ENCODE data around the gene RASIP1. TPM values are rescaled to one million over a fixed set of nuclear protein-coding genes. Genes with fewer than 3 reads are reported as not detected.
"Not testable (repeated sequence)": the region's sequence is repeated elsewhere in the genome, so short reads cannot be mapped to it uniquely, and the experiment has no call there.

The RASIP1 gene
- total RNA-seq, 1 donor from 2014 or later = 85.9 TPM

DNA sequence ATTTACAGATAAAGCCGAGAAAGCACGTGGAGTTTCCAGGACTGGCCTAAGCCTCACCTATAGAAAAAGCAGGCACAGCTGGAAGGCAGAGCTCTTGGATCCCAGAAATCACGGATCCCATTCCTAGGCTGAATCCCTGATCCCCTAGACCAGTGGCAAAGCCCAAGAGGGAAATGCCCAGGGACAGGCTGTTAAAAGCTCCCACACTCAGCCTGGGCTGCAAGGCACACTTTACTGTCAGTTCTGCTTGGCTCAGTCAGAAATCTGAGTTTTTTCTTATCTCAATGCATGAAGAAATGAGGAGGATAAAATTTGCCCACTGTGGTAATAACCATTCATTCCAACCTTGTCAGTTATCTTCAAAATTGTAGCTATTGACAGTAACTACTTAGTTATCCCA lies 52.6 kb downstream of the RASIP1 start:
- DNase-seq (ENCODE audit: low spot score in 2 of 2) = no peak
- Histone ChIP-seq H3K4me3 (no peak overlapping the region), H3K27ac (no peak overlapping the region), H3K36me3 (no peaks in the 10 kb centered on the region), H3K27me3 (no peaks in the 10 kb centered on the region), H3K9me3 (no peaks in the 10 kb centered on the region), H3K4me1 (no peaks in the 10 kb centered on the region)
- TF ChIP-seq, protein P1, sequence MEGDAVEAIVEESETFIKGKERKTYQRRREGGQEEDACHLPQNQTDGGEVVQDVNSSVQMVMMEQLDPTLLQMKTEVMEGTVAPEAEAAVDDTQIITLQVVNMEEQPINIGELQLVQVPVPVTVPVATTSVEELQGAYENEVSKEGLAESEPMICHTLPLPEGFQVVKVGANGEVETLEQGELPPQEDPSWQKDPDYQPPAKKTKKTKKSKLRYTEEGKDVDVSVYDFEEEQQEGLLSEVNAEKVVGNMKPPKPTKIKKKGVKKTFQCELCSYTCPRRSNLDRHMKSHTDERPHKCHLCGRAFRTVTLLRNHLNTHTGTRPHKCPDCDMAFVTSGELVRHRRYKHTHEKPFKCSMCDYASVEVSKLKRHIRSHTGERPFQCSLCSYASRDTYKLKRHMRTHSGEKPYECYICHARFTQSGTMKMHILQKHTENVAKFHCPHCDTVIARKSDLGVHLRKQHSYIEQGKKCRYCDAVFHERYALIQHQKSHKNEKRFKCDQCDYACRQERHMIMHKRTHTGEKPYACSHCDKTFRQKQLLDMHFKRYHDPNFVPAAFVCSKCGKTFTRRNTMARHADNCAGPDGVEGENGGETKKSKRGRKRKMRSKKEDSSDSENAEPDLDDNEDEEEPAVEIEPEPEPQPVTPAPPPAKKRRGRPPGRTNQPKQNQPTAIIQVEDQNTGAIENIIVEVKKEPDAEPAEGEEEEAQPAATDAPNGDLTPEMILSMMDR (IDR thresholded peaks at IDR 0.05) = no peak
- intact Hi-C loops (cut with DNase I) = no loop called here

DNA sequence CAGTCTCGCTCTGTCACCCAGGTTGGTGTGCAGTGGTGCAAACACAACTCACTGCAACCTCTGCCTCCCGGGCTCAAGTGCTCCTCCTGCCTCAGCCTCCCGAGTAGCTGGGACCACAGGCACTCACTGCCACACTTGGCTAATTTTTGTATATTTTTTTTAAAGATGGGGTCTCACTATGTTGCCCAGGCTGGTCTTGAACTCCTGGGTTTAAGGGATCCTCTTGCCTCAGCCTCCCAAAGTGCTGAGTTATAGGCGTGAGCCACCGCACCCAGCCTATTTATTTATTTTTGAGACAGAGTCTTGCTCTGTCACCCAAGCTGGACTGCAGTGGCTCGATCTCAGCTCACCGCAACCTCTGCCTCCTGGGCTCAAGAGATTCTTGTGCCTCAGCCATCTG lies 53.8 kb downstream of the RASIP1 start:
- intact Hi-C loops (cut with DNase I) = not testable (repeated sequence)

DNA sequence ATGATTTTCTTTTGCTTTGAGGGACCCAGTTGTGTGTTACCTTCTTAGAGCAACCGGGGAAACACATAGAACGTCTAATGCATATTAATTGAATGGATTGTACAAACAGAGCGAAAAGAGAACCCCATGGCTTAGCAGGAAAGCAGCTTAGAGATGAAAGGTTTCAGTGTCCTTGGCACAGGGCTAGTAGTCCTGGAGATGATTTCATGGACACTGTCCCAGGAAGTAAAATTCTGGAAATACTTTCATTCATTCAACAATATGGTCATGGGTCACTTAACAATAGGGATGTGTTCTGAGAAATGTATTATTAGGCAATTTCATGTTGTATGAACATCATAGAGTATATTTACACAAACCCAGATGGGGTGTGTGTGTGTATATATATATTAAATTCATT lies 54.3 kb downstream of the RASIP1 start:
- intact Hi-C loops (cut with DNase I) = no loop called here

More for the DNA sequence above, 53.8 kb downstream of the RASIP1 start:
- not testable (repeated sequence) for H3K27me3 ChIP-seq; H3K9me3 ChIP-seq; H3K36me3 ChIP-seq; DNase-seq (ENCODE audit: low spot score in 2 of 2); H3K4me1 ChIP-seq; H3K4me3 ChIP-seq; H3K27ac ChIP-seq

DNA sequence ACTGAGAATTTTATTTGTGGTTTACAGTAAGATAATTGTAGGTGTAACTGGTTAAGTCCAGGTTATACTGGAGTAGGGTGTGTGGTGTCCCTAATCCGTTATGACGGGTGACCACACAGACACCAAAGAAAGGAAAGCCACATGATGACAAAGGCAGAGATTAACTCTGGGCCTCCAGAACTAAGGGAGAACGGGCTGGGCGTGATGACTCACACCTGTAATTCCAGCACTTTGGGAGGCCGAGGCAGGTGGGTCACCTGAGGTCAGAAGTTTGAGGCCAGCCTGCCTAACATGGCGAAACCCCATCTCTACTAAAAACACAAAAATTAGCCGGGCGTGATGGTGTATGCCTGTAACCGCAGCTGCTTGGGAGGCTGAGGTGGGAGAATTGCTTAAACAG lies 54.8 kb downstream of the RASIP1 start:
- Histone ChIP-seq H3K9me3 (no peaks in the 10 kb centered on the region), H3K27ac (no peak overlapping the region), H3K4me3 (no peak overlapping the region), H3K4me1 (no peaks in the 10 kb centered on the region), H3K36me3 (no peaks in the 10 kb centered on the region), H3K27me3 (no peaks in the 10 kb centered on the region)
- no peak for DNase-seq (ENCODE audit: low spot score in 2 of 2)
- intact Hi-C loops (cut with DNase I) = no loop called here
- TF ChIP-seq, protein P1 (IDR thresholded peaks at IDR 0.05) = no peak

More for the DNA sequence above, 54.3 kb downstream of the RASIP1 start:
- H3K27ac ChIP-seq = no peak overlapping the region
- H3K27me3 ChIP-seq = no peaks in the 10 kb centered on the region
- no peak for DNase-seq (ENCODE audit: low spot score in 2 of 2)
- H3K36me3 ChIP-seq = no peaks in the 10 kb centered on the region
- no peaks in the 10 kb centered on the region for H3K9me3 ChIP-seq
- TF ChIP-seq, protein P1 (IDR thresholded peaks at IDR 0.05) = no peak
- no peaks in the 10 kb centered on the region for H3K4me1 ChIP-seq
- H3K4me3 ChIP-seq = no peak overlapping the region

DNA sequence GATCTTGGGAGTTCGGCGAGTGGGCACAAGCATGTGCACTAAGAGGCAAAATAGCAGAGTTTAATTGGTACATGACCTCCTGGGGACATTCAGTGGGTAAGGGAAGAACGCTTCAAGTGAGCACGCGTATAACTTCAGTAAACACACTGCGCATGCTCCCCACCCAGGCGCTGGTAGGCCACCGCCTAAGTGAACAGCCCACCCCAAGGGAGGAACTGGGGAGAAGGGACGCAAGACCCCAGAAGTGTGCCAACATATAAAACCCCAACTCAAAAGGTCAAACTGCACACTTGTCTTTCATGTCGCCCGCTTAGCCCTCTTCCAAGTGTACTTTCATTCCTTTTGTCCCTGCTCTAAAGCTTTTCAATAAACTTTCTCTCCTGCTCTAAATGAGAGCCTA lies 57.1 kb downstream of the RASIP1 start:
- Histone ChIP-seq H3K4me1 (no peaks in the 10 kb centered on the region), H3K36me3 (no peaks in the 10 kb centered on the region), H3K27me3 (no peaks in the 10 kb centered on the region), H3K9me3 (no peaks in the 10 kb centered on the region), H3K4me3 (no peak overlapping the region), H3K27ac (no peak overlapping the region)
- intact Hi-C loops (cut with DNase I) = no loop called here
- TF ChIP-seq, protein P1 (IDR thresholded peaks at IDR 0.05) = no peak
- DNase-seq (ENCODE audit: low spot score in 2 of 2) = no peak

DNA sequence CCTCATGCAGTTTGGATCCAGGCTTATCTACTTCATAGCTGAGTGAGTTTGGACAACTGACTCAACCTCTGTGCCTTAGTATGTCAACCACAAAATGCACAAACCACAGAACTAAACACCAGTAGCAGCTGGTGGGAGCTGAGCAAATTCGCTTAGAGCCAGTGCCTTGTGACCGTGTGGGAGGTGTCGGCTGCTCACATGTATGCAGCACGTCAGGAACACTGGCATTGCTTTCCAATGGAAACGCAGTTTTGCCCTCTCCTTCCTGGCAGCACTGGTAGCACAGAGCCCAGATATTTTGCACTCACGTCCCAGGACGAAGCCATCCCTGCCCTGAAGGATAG lies 59.3 kb downstream of the RASIP1 start:
- H3K36me3 ChIP-seq = no peaks in the 10 kb centered on the region

More for the DNA sequence above, 59.3 kb downstream of the RASIP1 start:
- H3K9me3 ChIP-seq = no peaks in the 10 kb centered on the region
- H3K4me1 ChIP-seq = no peaks in the 10 kb centered on the region
- H3K4me3 ChIP-seq = no peak overlapping the region
- intact Hi-C loops (cut with DNase I) = no loop called here
- TF ChIP-seq, protein P1 (IDR thresholded peaks at IDR 0.05) = no peak
- DNase-seq (ENCODE audit: low spot score in 2 of 2) = no peak
- H3K27me3 ChIP-seq = no peaks in the 10 kb centered on the region
- H3K27ac ChIP-seq = no peak overlapping the region

Measured in ascending aorta (tissue), 2 donors.